Neural crest cell (in vitro differentiated cells): ENCODE data around the gene NFKBIE. TPM values are rescaled to one million over a fixed set of nuclear protein-coding genes. Genes with fewer than 3 reads are reported as not detected.
A peak's percentile ranks its signal among the peaks of the same experiment; 100 is the strongest.

Source experiments
- DNase-seq: peaks from one replicate; pipeline ENCODE4 v3.0.0; 2021; ENCODE audit warnings: low read depth, mixed read lengths, low spot score
- H3K27ac Mint-ChIP-seq: one replicate; pipeline ENCODE4 v1.8.0; 2021; ENCODE audit warnings: mild to moderate bottlenecking, mixed read lengths; ENCODE audit not compliant: unreplicated experiment
- H3K27me3 Mint-ChIP-seq: 2 replicates; pipeline ENCODE4 v1.8.0; 2021; ENCODE audit warnings: low read depth, mild to moderate bottlenecking, mixed read lengths
- H3K36me3 Mint-ChIP-seq: 2 replicates; pipeline ENCODE4 v1.8.0; 2021; ENCODE audit warnings: low read depth, mild to moderate bottlenecking, mixed read lengths
- H3K4me1 Mint-ChIP-seq: 2 replicates; pipeline ENCODE4 v1.8.0; 2021; ENCODE audit warnings: mixed read lengths
- H3K4me3 Mint-ChIP-seq: one replicate; pipeline ENCODE4 v1.8.0; 2021; ENCODE audit warnings: mild to moderate bottlenecking, mixed read lengths
- H3K9me3 Mint-ChIP-seq: 2 replicates; pipeline ENCODE4 v1.8.0; 2021; ENCODE audit warnings: mixed read lengths
- total RNA-seq: library from RNA; stranded (reverse); gene quantifications from 2 replicates; pipeline ENCODE4 v1.2.1, GENCODE V29; 2021
- TF ChIP-seq, protein P1 (sequence below): fragments of 200-600 bp; sonication (generic); conservative IDR thresholded peaks from 2 replicates; pipeline ENCODE4 v1.5.0; 2021; ENCODE audit warnings: antibody characterized with exemption, mild to moderate bottlenecking

NFKBIE gene
- total RNA-seq, 1 donor from 2014 or later, result 20.2 TPM

DNA sequence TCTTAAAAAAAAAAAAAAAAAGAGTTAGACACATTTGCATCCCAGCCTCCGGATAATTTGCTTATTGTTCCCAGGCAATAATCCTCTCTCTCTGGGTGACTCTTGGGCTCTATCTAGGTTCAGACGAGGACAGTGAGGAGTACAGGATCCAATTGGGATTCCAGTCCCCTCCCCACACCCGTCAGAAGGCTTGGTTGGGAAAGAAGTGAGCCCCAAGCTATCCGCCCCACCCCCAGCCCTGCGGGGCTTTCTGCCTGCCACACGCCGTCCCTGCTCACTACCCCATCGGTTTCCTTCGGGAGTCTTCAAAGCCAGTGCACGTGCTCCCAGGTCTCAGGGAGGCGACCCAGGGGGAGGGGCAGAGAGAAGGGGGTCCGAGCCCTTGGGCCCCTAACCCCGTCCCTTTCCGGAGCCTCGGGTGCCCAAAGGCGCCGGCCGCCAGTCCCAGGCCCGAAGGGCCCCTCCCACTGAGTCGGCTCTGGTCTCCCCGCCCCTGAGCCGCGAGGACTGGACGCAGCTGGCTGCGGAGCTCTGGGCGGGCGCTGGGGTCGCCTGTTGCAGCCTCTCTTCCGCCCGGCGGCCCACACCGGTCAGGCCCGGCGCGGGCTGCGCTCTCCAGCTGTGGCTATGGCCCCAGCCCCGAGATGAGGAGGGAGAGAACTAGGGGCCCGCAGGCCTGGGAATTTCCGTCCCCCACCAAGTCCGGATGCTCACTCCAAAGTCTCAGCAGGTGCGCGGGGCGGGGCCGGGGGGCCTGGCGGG is 46.1 kb downstream of the NFKBIE start:
- no peaks in the 10 kb centered on the region for H3K9me3 Mint-ChIP-seq
- no peaks in the 10 kb centered on the region for H3K36me3 Mint-ChIP-seq

DNA sequence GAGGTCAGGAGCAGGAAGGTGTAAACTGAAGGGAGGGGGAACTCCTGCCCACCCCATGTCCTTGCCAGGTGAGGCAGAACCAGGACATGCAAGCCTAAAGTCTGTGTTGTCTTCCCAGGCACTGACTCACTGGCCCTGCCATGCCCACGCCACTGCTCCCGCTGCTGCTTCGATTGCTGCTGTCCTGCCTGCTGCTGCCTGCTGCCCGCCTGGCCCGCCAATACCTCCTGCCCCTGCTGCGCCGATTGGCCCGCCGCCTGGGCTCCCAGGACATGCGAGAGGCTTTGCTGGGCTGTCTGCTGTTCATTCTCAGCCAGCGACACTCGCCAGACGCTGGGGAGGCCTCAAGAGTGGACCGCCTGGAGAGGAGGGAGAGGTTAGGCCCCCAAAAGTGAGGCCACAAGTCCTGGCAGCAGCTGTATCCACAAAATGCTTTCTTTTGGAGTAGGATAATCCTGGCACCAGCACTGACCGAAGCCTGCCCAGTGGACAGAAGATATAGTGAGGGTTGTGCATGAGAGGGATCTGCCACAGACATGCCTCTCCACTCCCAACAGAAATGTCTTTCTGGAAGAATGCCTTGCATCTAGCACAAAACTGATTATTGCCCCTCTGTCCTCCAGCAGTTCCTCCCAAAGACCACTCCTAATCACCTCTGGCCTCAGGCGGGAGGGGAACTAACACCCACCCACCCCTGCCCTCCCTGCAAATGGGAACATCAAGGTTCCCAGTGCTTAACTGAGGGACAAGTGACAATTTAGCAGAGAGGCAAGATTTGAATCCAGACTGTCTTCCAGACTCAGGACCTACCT is 47.8 kb downstream of the NFKBIE start:
- Mint-ChIP-seq H3K36me3 (no peaks in the 10 kb centered on the region), H3K9me3 (no peaks in the 10 kb centered on the region), H3K27me3 (peaks cover 11% of the 10 kb centered on the region), H3K4me1 (peaks cover 30% of the 10 kb centered on the region), H3K4me3 (peak overlapping the region; percentile 54), H3K27ac (no peak overlapping the region)
- TF ChIP-seq, protein P1, sequence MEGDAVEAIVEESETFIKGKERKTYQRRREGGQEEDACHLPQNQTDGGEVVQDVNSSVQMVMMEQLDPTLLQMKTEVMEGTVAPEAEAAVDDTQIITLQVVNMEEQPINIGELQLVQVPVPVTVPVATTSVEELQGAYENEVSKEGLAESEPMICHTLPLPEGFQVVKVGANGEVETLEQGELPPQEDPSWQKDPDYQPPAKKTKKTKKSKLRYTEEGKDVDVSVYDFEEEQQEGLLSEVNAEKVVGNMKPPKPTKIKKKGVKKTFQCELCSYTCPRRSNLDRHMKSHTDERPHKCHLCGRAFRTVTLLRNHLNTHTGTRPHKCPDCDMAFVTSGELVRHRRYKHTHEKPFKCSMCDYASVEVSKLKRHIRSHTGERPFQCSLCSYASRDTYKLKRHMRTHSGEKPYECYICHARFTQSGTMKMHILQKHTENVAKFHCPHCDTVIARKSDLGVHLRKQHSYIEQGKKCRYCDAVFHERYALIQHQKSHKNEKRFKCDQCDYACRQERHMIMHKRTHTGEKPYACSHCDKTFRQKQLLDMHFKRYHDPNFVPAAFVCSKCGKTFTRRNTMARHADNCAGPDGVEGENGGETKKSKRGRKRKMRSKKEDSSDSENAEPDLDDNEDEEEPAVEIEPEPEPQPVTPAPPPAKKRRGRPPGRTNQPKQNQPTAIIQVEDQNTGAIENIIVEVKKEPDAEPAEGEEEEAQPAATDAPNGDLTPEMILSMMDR, result no peak
- DNase-seq, result no peak

More for the DNA sequence above, 46.1 kb downstream of the NFKBIE start:
- H3K4me3 Mint-ChIP-seq, result peak overlapping the region; percentile 88
- peak; percentile 73 for DNase-seq
- TF ChIP-seq, protein P1, result no peak
- H3K27ac Mint-ChIP-seq, result peak overlapping the region; percentile 50
- H3K4me1 Mint-ChIP-seq, result peaks cover 41% of the 10 kb centered on the region
- H3K27me3 Mint-ChIP-seq, result peaks cover 16% of the 10 kb centered on the region

DNA sequence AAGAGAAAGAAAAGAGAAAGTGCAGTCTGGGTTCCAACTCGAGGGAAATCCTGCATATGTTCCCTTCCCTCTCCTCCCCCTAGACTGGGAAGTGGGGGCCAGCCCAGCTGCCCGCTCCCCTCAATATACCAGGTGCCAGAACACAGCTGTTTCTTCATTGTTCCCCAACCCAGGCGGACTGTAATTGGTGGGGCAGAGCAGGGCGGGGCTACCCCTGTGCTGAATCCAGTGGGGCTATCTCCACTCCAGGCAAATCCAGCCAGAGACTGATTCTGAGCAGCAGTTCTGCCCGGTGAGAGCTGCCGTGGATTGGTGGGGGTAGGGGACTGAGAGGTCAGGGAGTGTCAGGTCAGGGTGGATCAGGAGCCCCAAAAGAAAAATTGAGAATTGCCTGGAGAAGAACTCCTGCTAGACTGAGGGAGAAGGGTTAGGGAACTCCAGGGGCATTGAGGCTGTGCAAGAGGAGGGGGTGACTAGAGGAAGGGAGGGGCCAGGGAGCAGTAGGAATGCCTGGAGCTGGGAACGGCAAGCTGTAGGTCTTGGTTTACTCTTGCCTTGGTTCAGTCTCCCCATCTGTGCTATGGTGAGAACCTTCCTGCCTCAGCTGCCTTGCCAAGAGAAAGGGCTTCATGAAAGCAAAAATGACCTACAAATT is 48.5 kb downstream of the NFKBIE start, which contains the start of gene MYMX:
Gene MYMX (plus strand): TSS at position 250 of the 655 bp plus-strand sequence. CDS start 546 bp downstream, outside the sequence.
- Mint-ChIP-seq H3K27ac (no peak within 1 kb of the TSS), H3K27me3 (peaks cover 11% of the 10 kb centered on the region), H3K4me3 (peak within 1 kb of the TSS; percentile 54), H3K4me1 (peaks cover 29% of the 10 kb centered on the region), H3K36me3 (no peaks in the 10 kb centered on the region), H3K9me3 (no peaks in the 10 kb centered on the region)
- TF ChIP-seq, protein P1, result no peak
- no peak for DNase-seq

DNA sequence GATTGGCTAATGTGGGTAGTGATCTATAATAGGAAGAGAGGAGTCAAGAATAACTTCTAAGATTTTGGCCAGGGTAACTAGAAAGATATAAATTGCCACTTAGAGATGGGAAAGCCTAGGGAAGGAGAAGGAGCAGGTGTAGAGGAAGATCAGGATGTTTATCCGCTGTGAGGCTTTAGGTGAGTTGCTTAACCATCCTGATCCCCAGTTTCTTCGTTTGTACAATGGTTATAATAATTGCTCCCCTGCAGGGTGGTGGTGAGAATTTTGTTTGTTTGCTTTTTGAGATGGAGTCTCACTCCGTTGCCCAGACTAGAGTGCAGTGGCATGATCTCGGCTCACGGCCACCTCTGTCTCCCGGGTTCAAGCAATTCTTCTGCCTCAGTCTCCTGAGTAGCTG is 51.0 kb downstream of the NFKBIE start:
- H3K4me1 Mint-ChIP-seq, result peaks cover 18% of the 10 kb centered on the region
- H3K27ac Mint-ChIP-seq, result no peak overlapping the region

DNA sequence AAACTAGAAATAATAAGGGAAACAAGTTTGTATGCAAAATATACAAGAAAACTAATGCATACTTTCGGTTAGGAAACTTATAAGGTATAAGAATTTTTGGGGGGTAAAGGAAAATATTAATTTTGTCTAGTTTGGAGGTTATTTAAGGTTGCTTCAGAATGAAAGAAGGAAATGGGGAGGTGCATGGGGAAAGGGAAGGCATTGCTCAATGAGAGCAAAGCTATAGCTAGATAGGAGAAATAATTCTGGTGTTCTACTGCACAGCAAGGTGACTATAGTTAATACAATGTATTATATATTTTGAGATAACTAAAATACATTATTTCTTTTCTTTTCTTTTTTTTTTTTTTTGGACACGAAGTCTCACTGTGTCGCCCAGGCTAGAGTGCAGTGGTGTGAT is 54.1 kb downstream of the NFKBIE start:
- Mint-ChIP-seq H3K9me3 (no peaks in the 10 kb centered on the region), H3K4me1 (peaks cover 16% of the 10 kb centered on the region), H3K36me3 (no peaks in the 10 kb centered on the region), H3K27ac (no peak overlapping the region), H3K4me3 (peak overlapping the region; percentile 39), H3K27me3 (peaks cover 3% of the 10 kb centered on the region)
- TF ChIP-seq, protein P1, result no peak
- DNase-seq, result no peak

More for the DNA sequence above, 51.0 kb downstream of the NFKBIE start:
- H3K9me3 Mint-ChIP-seq, result no peaks in the 10 kb centered on the region
- no peaks in the 10 kb centered on the region for H3K36me3 Mint-ChIP-seq
- DNase-seq, result no peak
- H3K4me3 Mint-ChIP-seq, result no peak overlapping the region
- TF ChIP-seq, protein P1, result no peak
- H3K27me3 Mint-ChIP-seq, result peaks cover 11% of the 10 kb centered on the region
